ENCODE results near the gene HDGF. TPM values are rescaled to one million over a fixed set of nuclear protein-coding genes. Genes with fewer than 3 reads are reported as not detected.

Gene HDGF
- total RNA-seq, 1 donor from 2014 or later = 246 TPM

DNA sequence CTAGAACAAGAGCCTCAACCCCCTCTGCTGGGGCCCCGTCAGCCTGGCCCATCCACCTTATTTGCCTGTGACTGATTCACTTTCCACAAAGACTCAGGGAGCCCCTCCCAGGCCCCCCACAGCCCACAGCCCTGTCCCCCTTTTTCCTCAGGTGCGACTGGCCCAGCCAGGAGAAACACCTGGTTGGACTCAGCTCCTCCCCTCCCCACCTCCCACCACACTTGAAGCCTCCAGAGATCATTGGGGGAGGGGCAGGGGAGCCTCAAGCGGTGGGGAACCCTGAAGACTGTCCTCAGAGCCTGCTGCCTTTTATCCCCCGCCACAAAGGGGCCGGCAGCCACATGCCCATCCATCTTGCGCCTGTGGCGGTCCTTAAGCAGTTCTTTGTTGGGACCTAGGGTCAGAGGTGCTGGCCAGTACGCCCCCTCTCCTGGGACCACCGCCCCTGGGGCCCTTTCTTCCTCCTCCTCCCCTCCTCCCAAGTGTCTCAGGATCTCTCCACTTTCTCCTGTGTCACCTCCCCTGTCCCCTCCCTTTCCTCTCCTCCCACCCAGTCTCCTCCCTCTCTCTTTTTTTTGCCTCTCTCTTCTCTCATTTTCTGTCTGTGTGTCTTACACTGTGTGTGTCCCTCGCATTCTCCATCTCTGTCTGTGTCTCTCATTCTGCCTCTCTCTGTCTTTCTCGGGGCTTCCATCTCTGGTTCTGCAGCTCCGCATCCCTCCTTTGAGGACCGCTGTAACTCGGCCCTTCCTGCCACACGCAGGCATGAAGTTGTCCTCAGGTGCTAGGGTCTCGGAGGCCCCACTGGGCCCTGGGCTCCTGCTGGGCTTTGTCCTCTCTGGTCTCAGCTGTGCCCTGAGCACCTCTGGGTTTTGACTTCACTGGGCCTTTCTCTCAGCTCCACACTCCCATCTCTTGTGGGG is 58.3 kb downstream of the HDGF start:
- Histone ChIP-seq H3K4me3 (peak overlapping the region; percentile 32), H3K27me3 (peaks cover 15% of the 10 kb centered on the region), H3K36me3 (no peaks in the 10 kb centered on the region), H3K4me1 (peaks cover 53% of the 10 kb centered on the region), H3K27ac (peak overlapping the region; percentile 60), H2AFZ (replicated peaks) (no peak overlapping the region), H3K9ac (no peak overlapping the region), H4K20me1 (ENCODE audit: low read depth) (no peaks in the 10 kb centered on the region), H3K79me2 (ENCODE audit: low read depth) (no peaks in the 10 kb centered on the region), H3F3A (ENCODE audit: low read depth) (peaks cover 61% of the 10 kb centered on the region), H3K9me3 (ENCODE audit: low read depth) (no peaks in the 10 kb centered on the region), H3K4me2 (peak overlapping the region; percentile 84)
- peak; percentile 94 for DNase-seq (ENCODE audit: low spot score)
- peaks cover 20% of the 10 kb centered on the region for H3K27me3 Mint-ChIP-seq (ENCODE audit: insufficient read depth, low read depth)
- TF ChIP-seq, protein P1, sequence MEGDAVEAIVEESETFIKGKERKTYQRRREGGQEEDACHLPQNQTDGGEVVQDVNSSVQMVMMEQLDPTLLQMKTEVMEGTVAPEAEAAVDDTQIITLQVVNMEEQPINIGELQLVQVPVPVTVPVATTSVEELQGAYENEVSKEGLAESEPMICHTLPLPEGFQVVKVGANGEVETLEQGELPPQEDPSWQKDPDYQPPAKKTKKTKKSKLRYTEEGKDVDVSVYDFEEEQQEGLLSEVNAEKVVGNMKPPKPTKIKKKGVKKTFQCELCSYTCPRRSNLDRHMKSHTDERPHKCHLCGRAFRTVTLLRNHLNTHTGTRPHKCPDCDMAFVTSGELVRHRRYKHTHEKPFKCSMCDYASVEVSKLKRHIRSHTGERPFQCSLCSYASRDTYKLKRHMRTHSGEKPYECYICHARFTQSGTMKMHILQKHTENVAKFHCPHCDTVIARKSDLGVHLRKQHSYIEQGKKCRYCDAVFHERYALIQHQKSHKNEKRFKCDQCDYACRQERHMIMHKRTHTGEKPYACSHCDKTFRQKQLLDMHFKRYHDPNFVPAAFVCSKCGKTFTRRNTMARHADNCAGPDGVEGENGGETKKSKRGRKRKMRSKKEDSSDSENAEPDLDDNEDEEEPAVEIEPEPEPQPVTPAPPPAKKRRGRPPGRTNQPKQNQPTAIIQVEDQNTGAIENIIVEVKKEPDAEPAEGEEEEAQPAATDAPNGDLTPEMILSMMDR (IDR thresholded peaks at IDR 0.05) = no peak
- no peak for TF ChIP-seq EZH2phosphoT487 (IDR thresholded peaks at IDR 0.05)
- no peak for TF ChIP-seq EZH2 (IDR thresholded peaks at IDR 0.05)
- peak overlapping the region; percentile 42 for H3K4me3 Mint-ChIP-seq
- peak overlapping the region; percentile 97 for H3K27ac Mint-ChIP-seq
- peaks cover 74% of the 10 kb centered on the region for H3K4me1 Mint-ChIP-seq
- H3K36me3 Mint-ChIP-seq = peaks cover 8% of the 10 kb centered on the region
- H3K9me3 Mint-ChIP-seq = no peaks in the 10 kb centered on the region

DNA sequence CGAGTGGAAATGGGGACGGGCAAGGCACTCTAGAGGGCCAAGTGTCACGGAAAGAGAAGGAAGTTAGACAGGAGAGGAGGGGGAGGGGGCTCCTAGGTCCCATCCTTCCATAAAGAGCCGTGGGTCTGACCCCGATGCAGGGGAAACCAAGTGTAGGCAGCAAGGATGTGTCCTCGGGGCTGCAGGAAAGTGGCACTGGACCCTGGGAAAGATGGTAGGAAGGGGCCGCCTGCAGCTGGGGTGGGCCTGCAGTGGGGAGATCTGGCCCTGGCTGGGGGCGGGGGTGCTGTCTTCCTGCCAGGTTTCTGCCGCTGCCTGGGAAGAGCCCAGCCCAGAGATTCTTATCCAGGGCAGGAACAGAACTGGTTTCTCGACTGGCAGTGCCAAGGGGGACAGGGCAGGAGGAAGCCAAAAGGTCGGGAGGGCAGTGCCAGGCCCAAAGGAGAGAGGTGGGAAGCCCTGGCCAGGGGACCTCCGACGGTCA is 59.0 kb downstream of the HDGF start:
- H3F3A ChIP-seq (ENCODE audit: low read depth) = peaks cover 61% of the 10 kb centered on the region
- no peaks in the 10 kb centered on the region for H3K36me3 ChIP-seq
- H3K27ac ChIP-seq = no peak overlapping the region
- H3K79me2 ChIP-seq (ENCODE audit: low read depth) = no peaks in the 10 kb centered on the region
- H3K4me3 Mint-ChIP-seq = peak overlapping the region; percentile 42
- peaks cover 2% of the 10 kb centered on the region for H3K36me3 Mint-ChIP-seq
- H3K4me1 Mint-ChIP-seq = peaks cover 69% of the 10 kb centered on the region
- H3K4me1 ChIP-seq = peaks cover 53% of the 10 kb centered on the region
- H3K27me3 ChIP-seq = peaks cover 15% of the 10 kb centered on the region
- H3K27me3 Mint-ChIP-seq (ENCODE audit: insufficient read depth, low read depth) = peaks cover 19% of the 10 kb centered on the region
- DNase-seq (ENCODE audit: low spot score) = no peak
- H3K27ac Mint-ChIP-seq = peak overlapping the region; percentile 97
- H3K4me2 ChIP-seq = peak overlapping the region; percentile 84
- H3K9me3 Mint-ChIP-seq = no peaks in the 10 kb centered on the region
- no peak overlapping the region for H2AFZ ChIP-seq (replicated peaks)
- no peak overlapping the region for H3K9ac ChIP-seq
- no peaks in the 10 kb centered on the region for H4K20me1 ChIP-seq (ENCODE audit: low read depth)
- H3K9me3 ChIP-seq (ENCODE audit: low read depth) = no peaks in the 10 kb centered on the region
- TF ChIP-seq EZH2phosphoT487 (IDR thresholded peaks at IDR 0.05) (no peak), EZH2 (IDR thresholded peaks at IDR 0.05) (no peak)
- TF ChIP-seq, protein P1 (IDR thresholded peaks at IDR 0.05) = no peak
- H3K4me3 ChIP-seq = peak overlapping the region; percentile 32

Other genes with a start within 250 kb of the HDGF start
- 31.5 and 59.2 TPM in 2 replicates for gene IQGAP3, start 179.1 kb downstream of the HDGF start, total RNA-seq (ENCODE audit: low replicate concordance)
- not detected in 2 replicates for gene TTC24, start 172.0 kb downstream of the HDGF start, total RNA-seq (ENCODE audit: low replicate concordance)
- gene NAXE, start 159.9 kb downstream of the HDGF start, total RNA-seq (ENCODE audit: low replicate concordance) = 32.8 and 51.3 TPM in 2 replicates
- 17.2 and 18.6 TPM in 2 replicates for gene GPATCH4, start 150.2 kb downstream of the HDGF start, total RNA-seq (ENCODE audit: low replicate concordance)
- 0.65 TPM in 1 of 2 replicates, not detected in the other for gene HAPLN2, start 132.3 kb downstream of the HDGF start, total RNA-seq (ENCODE audit: low replicate concordance)
- 0.46 TPM in 1 of 2 replicates, not detected in the other for gene BCAN, start 109.6 kb downstream of the HDGF start, total RNA-seq (ENCODE audit: low replicate concordance)
- 83.8 and 219 TPM in 2 replicates for gene NES, start 74.3 kb downstream of the HDGF start, total RNA-seq (ENCODE audit: low replicate concordance)
- 110 and 156 TPM in 2 replicates for gene CRABP2, start 46.1 kb downstream of the HDGF start, total RNA-seq (ENCODE audit: low replicate concordance)
- gene METTL25B, start 23.2 kb downstream of the HDGF start, total RNA-seq (ENCODE audit: low replicate concordance) = 21.4 and 26.5 TPM in 2 replicates
- gene ISG20L2, start 22.9 kb downstream of the HDGF start, total RNA-seq (ENCODE audit: low replicate concordance) = 17.4 and 23.7 TPM in 2 replicates
- gene MRPL24, start 10.6 kb downstream of the HDGF start, total RNA-seq (ENCODE audit: low replicate concordance) = 21.4 and 24.7 TPM in 2 replicates
- gene PRCC, start 15.9 kb upstream of the HDGF start, total RNA-seq (ENCODE audit: low replicate concordance) = 30.1 and 43.1 TPM in 2 replicates
- gene SH2D2A, start 65.2 kb upstream of the HDGF start, total RNA-seq (ENCODE audit: low replicate concordance) = 1.2 TPM in 1 of 2 replicates, not detected in the other
- not detected in 2 replicates for gene INSRR, start 107.4 kb upstream of the HDGF start, total RNA-seq (ENCODE audit: low replicate concordance)
- gene NTRK1, start 109.2 kb upstream of the HDGF start, total RNA-seq (ENCODE audit: low replicate concordance) = 0.15 TPM in 1 of 2 replicates, not detected in the other
- 0.06 TPM in 1 of 2 replicates, not detected in the other for gene PEAR1, start 142.0 kb upstream of the HDGF start, total RNA-seq (ENCODE audit: low replicate concordance)
- not detected in 2 replicates for gene LRRC71, start 169.0 kb upstream of the HDGF start, total RNA-seq (ENCODE audit: low replicate concordance)